ENCODE results near the gene MFSD6.

- TF ChIP-seq EZH2 (IDR thresholded peaks at IDR 0.05) (no peak), POLR2AphosphoS5 (IDR thresholded peaks at IDR 0.05; ENCODE audit: borderline replicate concordance, low read depth, low read length) (no peak), FOXP2 (optimal IDR thresholded peaks at IDR 0.05; ENCODE audit: control extremely low read depth, extremely low read length, insufficient read depth) (no peak)
Measured at GRCh38 chr2:190530248-190530900, 122.2 kb downstream of the MFSD6 start.
